Spinal cord (tissue), 10 donors: ENCODE measurements around the gene VSIR. TPM values are rescaled to one million over a fixed set of nuclear protein-coding genes. Genes with fewer than 3 reads are reported as not detected.

ENCODE experiments used
- DNase-seq, 6 donors: peaks; one replicate each; pipeline versions ENCODE4 v3.0.0 to v3.0.0-alpha.2; 2013 to 2015; ENCODE audit warnings: low spot score in 6 of 6, low read depth in 4 of 6
- H3K27ac ChIP-seq: one replicate; pipeline ENCODE4 v1.5.1; 2013; ENCODE audit warnings: low read depth, low read length, control low read depth
- H3K27me3 ChIP-seq: one replicate; pipeline ENCODE4 v1.6.1; 2013; ENCODE audit warnings: low read length; ENCODE audit not compliant: control insufficient read depth, insufficient read depth
- H3K36me3 ChIP-seq: one replicate; pipeline ENCODE4 v1.6.1; 2013; ENCODE audit warnings: low read length; ENCODE audit not compliant: control insufficient read depth, insufficient read depth
- H3K4me1 ChIP-seq: one replicate; pipeline ENCODE4 v1.6.1; 2013; ENCODE audit warnings: low read length; ENCODE audit not compliant: control insufficient read depth, insufficient read depth
- H3K4me3 ChIP-seq: one replicate; pipeline ENCODE4 v1.5.1; 2013; ENCODE audit warnings: low read depth, low read length, control low read depth
- H3K9me3 ChIP-seq: one replicate; pipeline ENCODE4 v1.6.1; 2013; ENCODE audit warnings: low read length; ENCODE audit not compliant: control insufficient read depth, insufficient read depth
- WGBS: methylation state at CpG from one replicate; pipeline ENCODE4 v1.1.5; 2013; ENCODE audit warnings: missing lambda C conversion rate; ENCODE audit not compliant: insufficient coverage; 5-methylcytosine and 5-hydroxymethylcytosine counted together
- polyA plus RNA-seq, 2 donors: library from polyadenylated mRNA; unstranded; fragments of 120-200 nt; gene quantifications; one replicate each; pipeline ENCODE4 v1.2.1, GENCODE V29; 2013; ENCODE audit not compliant: insufficient read length in 2 of 2
- total RNA-seq, 2 donors: library from RNA; depleted of rRNA in 1 of 2; stranded (reverse); fragments of 120-200 nt in 1 of 2; fragments of >200 nt in 1 of 2; gene quantifications; one replicate each; pipeline versions ENCODE4 v1.2.3 to v1.2.4, GENCODE V29; 2013 to 2014
- donor health status: healthy.

VSIR gene
- total and polyA plus RNA-seq, 4 donors, result 21.0 to 39.0 (median 33.3) TPM

DNA sequence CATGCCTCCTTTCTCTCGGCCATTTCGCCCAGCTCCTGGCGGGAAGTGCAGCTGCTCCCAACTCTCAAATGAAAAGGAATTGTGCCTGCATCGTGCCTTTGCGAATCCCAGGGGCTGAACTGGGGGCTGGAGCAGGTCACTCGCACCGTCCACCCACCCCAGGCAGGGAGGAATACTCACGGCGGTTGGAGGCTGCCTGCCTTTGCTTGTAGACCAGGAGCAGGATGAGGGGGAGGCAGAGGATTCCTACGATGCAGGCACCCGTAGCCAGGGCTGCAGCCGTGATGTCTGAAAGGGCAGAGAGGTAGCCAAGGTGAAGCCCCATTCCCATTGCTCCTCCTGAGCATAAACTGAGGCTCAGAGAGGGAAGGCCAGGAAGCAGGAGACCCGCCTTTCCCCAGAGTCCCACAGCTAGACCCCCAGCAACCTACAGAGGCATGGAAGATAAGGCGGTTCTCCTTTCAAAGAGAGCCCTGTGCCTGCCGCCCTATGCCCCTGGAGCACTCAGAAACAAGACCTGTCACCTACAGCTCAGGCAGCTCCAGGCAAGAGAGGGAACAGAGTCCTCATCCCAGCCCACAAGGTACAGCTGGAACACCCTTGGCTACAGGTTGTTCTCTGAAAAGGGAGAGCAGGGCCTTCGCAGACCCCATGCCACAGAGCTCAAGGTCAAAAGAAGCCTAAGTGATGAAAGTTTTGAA, 18.0 kb downstream of the VSIR start:
- Histone ChIP-seq H3K27me3 (no peaks in the 10 kb centered on the region), H3K4me1 (peaks cover 52% of the 10 kb centered on the region), H3K4me3 (no peak overlapping the region), H3K27ac (no peak overlapping the region), H3K36me3 (peaks cover 23% of the 10 kb centered on the region), H3K9me3 (no peaks in the 10 kb centered on the region)
- DNase-seq, result peak in 1 of 6 donors; percentile 34
- 56% methylated on average over 12 of the region's 16 CpGs for WGBS

DNA sequence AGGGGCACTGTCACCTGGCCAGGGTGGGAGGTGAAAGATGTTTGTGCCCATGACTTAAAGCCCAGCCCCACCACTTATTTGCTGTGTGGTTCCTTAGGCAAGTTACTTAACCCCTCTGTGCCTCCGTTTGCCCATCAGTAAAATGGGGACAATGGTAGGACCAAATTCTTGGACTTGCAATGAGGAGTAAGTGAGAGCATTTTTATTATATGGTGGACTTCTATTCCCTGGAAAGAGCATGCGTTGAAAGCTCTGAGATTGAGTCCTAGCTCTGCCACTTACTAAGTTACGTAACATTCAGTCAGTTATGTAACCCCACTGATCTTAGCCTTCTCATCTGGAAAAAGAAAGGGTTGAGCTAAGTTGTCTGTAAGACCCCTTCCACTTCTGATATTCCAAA, 18.8 kb downstream of the VSIR start:
- peaks cover 55% of the 10 kb centered on the region for H3K4me1 ChIP-seq

DNA sequence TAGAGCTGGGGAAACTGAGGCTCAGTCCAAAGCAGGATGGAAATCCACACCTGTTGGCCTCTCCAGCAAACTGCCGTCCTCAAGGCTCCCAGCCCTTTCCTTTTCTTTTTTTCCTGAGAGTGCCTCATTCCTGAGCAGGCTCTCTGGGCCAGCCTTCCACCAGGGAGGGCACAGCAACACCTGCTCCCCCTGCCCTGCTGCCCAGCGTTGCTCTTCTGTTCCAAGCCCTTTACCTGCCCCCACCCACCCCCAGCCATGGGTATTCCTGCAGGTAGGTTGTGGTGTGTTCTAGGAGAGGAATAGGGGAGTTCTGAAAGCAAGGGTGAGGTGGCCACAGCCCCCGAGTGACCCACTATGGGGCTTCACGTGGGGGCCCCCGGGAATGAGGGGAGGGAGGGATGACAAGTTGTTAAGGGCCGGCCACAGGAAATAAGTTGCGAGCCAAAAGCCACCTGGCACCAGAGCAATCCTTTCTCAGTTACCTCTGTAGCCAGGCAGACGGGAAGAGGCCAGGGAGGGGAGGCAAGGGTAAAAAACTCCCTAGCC, 19.3 kb downstream of the VSIR start:
- Histone ChIP-seq H3K27ac (no peak overlapping the region), H3K9me3 (no peaks in the 10 kb centered on the region), H3K36me3 (peaks cover 22% of the 10 kb centered on the region), H3K4me1 (peaks cover 60% of the 10 kb centered on the region), H3K27me3 (no peaks in the 10 kb centered on the region), H3K4me3 (no peak overlapping the region)
- WGBS, result 69% methylated on average over 6 of the region's 8 CpGs
- DNase-seq, result no peak

More for the DNA sequence above, 18.8 kb downstream of the VSIR start:
- Histone ChIP-seq H3K36me3 (peaks cover 22% of the 10 kb centered on the region), H3K9me3 (no peaks in the 10 kb centered on the region), H3K27ac (no peak overlapping the region), H3K4me3 (no peak overlapping the region), H3K27me3 (no peaks in the 10 kb centered on the region)
- 83% methylated on average over 1 of the region's 3 CpGs for WGBS
- DNase-seq, result no peak

DNA sequence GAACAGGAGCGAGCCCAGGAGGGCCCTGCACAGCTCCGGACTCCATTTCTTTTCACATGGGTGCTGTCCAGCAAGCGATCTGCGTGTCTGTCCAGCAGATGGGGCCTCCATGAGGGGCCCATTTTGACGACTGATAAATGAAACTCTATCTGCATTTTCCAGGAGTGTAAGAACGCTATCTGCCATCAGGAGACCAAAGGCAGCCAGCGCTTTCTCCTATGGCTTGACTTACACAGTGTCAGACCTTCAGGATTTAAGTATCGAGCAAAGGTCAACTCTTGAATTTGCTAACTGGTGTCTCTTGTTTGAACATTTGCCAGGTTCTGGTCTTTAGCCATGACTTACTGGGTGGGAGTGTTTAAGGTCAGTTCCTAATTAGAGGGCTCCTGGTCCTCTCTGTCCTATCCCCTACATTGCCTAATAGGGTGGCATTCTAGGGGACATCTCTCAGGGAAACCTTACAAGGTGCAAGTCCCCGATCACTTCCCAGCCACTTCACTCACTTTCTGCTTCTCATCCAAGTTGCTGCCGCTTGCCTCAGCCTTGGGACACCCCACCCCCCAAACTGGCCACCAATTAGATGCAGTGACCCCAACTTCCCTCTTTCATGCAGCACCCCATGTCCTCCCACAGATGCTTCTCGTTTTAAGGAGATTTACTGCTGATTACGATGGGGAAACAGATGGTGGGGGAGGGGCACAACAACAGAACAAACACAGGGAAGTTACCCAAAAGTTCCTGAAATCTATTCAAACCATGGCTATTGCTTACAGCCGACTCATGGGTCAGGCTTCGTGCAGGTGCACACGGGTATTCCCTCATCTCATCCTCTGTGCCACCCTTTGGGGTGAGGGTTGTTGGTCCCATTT, 20.0 kb downstream of the VSIR start:
- peaks cover 28% of the 10 kb centered on the region for H3K36me3 ChIP-seq
- H3K4me3 ChIP-seq, result no peak overlapping the region
- DNase-seq, result peak in 1 of 6 donors; percentile 27
- no peaks in the 10 kb centered on the region for H3K9me3 ChIP-seq
- 75% methylated on average over 9 of the region's 15 CpGs for WGBS
- H3K27ac ChIP-seq, result no peak overlapping the region
- H3K4me1 ChIP-seq, result peaks cover 66% of the 10 kb centered on the region
- no peaks in the 10 kb centered on the region for H3K27me3 ChIP-seq

DNA sequence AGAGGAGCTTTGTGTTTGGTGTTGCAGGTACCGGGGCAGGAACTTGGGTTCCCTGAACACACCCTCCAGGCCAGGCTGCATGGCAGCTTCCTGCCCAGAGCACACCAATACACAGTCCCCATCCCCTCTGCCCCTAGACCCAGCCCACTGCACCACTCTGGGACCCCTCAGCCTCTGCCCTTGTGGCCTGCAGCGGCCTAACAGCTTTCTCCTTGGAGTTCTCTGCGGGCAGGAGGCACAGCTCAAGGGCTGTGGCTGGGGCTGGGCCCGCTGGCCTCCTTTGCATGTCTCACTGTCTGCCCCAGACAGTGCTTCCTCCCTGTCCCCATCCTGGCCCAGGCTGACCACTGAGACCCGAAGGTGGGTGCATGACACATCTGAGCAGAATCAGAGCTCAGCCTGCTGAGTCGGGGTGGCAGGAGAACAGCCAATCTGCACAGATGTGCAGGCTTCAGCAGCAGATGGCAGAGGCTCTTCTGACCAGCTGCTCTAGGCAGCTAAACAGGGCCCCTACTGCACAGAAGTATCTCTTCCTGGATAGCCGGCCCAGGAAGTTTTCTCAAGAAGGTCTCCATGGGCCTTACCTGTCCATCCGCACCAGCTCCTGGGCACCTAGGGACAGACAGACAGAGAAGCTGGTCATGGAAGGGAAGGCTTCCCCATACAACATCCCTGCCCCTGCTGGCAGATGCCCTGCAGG, 20.8 kb downstream of the VSIR start:
- WGBS, result 74% methylated on average over 7 of the region's 8 CpGs
- H3K27me3 ChIP-seq, result no peaks in the 10 kb centered on the region
- no peaks in the 10 kb centered on the region for H3K9me3 ChIP-seq
- peaks cover 65% of the 10 kb centered on the region for H3K4me1 ChIP-seq
- no peak overlapping the region for H3K4me3 ChIP-seq
- no peak overlapping the region for H3K27ac ChIP-seq
- H3K36me3 ChIP-seq, result peaks cover 30% of the 10 kb centered on the region
- peak in 1 of 6 donors; percentile 62 for DNase-seq

DNA sequence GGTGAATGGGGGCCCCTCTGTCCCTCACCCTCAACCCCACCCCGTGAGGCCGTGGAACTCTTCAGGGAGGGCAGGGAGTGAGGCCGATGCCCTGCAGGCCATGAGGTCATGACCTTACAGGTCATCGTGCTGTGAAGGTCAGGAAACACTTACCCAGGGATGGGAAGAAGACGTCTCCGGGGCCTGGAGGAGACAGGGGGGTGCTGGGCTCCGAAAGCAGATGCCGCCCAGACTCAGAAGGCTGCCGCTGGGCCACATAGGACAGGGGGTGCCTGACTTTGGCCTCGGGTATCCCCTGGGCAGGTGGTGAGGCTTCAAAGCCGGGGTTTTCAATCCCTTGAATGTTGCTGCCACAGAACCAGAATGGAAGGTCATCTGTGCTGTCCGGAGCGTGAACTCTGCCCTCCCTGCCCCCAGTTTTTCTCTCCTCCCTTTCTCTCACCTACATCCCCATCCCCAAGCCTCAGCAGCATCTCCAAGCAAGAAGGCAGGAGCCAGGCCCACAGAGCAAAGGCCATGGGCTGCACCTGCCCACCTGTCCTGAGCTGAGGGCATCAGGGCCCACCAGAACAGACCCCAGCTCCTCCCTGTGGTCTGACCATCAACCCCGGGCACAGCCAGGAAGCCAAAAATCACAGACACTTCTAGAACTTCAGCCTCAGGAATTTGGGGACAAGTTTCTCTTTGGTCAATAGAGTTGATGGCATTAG, 21.6 kb downstream of the VSIR start:
- Histone ChIP-seq H3K27ac (no peak overlapping the region), H3K4me3 (no peak overlapping the region), H3K36me3 (peaks cover 31% of the 10 kb centered on the region), H3K4me1 (peaks cover 67% of the 10 kb centered on the region), H3K27me3 (no peaks in the 10 kb centered on the region), H3K9me3 (no peaks in the 10 kb centered on the region)
- 75% methylated on average over 11 of the region's 14 CpGs for WGBS
- DNase-seq, result no peak

DNA sequence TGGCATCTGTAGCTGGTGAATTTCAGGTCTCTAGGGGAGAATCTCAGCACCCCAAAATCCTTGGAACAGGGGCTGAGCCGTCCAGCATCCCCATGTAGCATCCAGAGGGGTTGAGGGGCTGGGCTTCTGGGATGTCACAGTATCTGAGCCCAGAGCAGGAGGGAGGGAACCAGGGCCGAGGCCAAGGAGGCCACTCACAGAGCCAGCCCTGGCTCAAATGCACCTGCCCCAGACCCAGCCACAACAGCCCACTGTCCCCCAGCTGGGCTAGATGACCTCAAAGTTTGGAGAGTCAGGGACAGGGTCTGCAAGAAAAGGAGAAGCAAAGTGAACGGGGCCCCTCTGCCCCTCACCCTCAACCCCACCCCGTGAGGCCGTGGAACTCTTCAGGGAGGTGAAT, 22.3 kb downstream of the VSIR start:
- Histone ChIP-seq H3K4me1 (peaks cover 70% of the 10 kb centered on the region), H3K9me3 (no peaks in the 10 kb centered on the region), H3K27me3 (no peaks in the 10 kb centered on the region), H3K27ac (no peak overlapping the region), H3K4me3 (no peak overlapping the region), H3K36me3 (peaks cover 32% of the 10 kb centered on the region)
- DNase-seq, result no peak
- no CpG with 5 or more reads among the region's 5 CpGs for WGBS

DNA sequence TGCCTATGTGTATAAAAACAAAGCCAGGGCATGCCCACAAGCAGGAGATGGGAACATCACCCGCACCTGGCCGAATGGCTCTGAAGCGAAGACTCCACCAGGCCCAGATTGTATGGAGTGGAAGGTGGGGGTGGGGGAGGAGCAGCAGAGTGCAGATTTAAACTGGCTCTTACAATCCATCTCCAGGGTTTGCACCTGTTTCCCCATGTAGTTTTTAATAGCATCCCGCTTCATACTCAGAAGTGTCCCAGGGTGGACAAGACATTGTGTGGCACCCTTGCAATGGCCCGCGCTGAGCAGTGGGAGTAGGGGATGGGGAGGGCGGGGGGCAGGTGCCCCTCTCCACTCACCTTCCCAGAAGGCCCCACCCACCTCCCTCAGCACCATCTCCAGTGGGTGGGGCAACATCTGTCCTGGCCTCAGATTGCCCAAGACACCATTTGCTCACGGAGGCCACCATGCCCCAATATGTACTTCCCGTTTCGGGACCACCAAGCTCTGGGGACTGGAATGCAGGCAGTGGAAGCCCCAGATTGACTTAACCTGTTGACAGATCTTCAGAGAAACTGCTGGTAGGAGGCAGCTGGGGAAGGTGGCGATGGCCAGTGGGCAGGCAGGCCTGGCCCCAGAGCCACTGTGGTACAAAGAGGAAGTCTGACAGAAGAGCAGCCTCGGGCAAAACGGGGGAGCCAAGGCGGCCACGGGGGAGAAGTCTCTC, 23.0 kb downstream of the VSIR start:
- no peak for DNase-seq
- Histone ChIP-seq H3K27ac (no peak overlapping the region), H3K36me3 (peaks cover 32% of the 10 kb centered on the region), H3K27me3 (no peaks in the 10 kb centered on the region), H3K4me3 (no peak overlapping the region), H3K9me3 (no peaks in the 10 kb centered on the region), H3K4me1 (peaks cover 70% of the 10 kb centered on the region)
- 94% methylated on average over 11 of the region's 15 CpGs for WGBS
